HFFc6 (cell line): Measurements from ENCODE around the gene SLC12A8. TPM values are rescaled to one million over a fixed set of nuclear protein-coding genes. Genes with fewer than 3 reads are reported as not detected.

Source experiments
- DNase-seq: peaks from one replicate; pipeline ENCODE4 v3.0.0-alpha.2; 2018
- H3K27ac Mint-ChIP-seq: 2 replicates; pipeline ENCODE4 v1.8.0; 2020; ENCODE audit warnings: mild to moderate bottlenecking, mixed read lengths
- H3K27me3 Mint-ChIP-seq: 2 replicates; pipeline ENCODE4 v1.8.0; 2021; ENCODE audit warnings: mild to moderate bottlenecking, moderate library complexity, mixed read lengths; ENCODE audit not compliant: insufficient read depth
- H3K36me3 Mint-ChIP-seq: 2 replicates; pipeline ENCODE4 v1.8.0; 2021; ENCODE audit warnings: low read depth, mixed read lengths
- H3K4me1 Mint-ChIP-seq: 2 replicates; pipeline ENCODE4 v1.8.0; 2020; ENCODE audit warnings: low read depth, mixed read lengths
- H3K4me3 Mint-ChIP-seq: 2 replicates; pipeline ENCODE4 v1.8.0; 2020; ENCODE audit warnings: mild to moderate bottlenecking, moderate library complexity, mixed read lengths
- H3K9me3 Mint-ChIP-seq: 2 replicates; pipeline ENCODE4 v1.8.0; 2020; ENCODE audit warnings: mild to moderate bottlenecking, mixed read lengths
- total RNA-seq, 6 experiments: library from RNA; stranded (reverse); fragmentation: NEBNext Ultra II Directional; extraction: Animal tissue kit (Norgen Biotek cat#: 25700); gene quantifications; 2 replicates in 1 of 6; 3 replicates in 5 of 6; pipeline ENCODE4 v1.2.3, GENCODE V29; 2021
- TF ChIP-seq, protein P1 (sequence below): fragments of 200-600 bp; sonication (generic); IDR thresholded peaks from 2 replicates; pipeline ENCODE4 v1.5.0; 2021; ENCODE audit warnings: antibody characterized with exemption, mild to moderate bottlenecking

Gene SLC12A8
- total RNA-seq, 6 experiments from 2014 or later: 1.8 to 4.6 (median 3.7) TPM

DNA sequence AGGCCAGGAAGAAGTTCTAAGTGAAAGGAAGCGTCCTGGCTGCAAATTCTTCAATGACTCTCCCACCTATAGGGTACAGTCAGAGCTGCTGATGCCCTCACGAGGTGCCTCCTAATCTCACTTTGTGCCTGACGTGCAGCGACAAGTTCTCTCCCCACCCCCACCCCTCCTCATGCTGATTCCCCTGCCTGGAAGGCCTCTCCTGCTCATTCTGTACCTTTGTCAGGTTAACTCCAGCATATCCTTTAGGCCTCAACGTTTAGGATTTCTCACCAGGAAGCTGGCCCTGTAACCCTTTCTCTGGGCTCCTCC, 25.0 kb downstream of the SLC12A8 start:
- Mint-ChIP-seq H3K4me3 (no peak overlapping the region), H3K27me3 (peaks cover 2% of the 10 kb centered on the region; the same call in 1 of the 2 replicates), H3K4me1 (peaks cover 10% of the 10 kb centered on the region), H3K9me3 (no peaks in the 10 kb centered on the region), H3K36me3 (no peaks in the 10 kb centered on the region), H3K27ac (no peak overlapping the region)
- TF ChIP-seq, protein P1, sequence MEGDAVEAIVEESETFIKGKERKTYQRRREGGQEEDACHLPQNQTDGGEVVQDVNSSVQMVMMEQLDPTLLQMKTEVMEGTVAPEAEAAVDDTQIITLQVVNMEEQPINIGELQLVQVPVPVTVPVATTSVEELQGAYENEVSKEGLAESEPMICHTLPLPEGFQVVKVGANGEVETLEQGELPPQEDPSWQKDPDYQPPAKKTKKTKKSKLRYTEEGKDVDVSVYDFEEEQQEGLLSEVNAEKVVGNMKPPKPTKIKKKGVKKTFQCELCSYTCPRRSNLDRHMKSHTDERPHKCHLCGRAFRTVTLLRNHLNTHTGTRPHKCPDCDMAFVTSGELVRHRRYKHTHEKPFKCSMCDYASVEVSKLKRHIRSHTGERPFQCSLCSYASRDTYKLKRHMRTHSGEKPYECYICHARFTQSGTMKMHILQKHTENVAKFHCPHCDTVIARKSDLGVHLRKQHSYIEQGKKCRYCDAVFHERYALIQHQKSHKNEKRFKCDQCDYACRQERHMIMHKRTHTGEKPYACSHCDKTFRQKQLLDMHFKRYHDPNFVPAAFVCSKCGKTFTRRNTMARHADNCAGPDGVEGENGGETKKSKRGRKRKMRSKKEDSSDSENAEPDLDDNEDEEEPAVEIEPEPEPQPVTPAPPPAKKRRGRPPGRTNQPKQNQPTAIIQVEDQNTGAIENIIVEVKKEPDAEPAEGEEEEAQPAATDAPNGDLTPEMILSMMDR: no peak
- DNase-seq: no peak

DNA sequence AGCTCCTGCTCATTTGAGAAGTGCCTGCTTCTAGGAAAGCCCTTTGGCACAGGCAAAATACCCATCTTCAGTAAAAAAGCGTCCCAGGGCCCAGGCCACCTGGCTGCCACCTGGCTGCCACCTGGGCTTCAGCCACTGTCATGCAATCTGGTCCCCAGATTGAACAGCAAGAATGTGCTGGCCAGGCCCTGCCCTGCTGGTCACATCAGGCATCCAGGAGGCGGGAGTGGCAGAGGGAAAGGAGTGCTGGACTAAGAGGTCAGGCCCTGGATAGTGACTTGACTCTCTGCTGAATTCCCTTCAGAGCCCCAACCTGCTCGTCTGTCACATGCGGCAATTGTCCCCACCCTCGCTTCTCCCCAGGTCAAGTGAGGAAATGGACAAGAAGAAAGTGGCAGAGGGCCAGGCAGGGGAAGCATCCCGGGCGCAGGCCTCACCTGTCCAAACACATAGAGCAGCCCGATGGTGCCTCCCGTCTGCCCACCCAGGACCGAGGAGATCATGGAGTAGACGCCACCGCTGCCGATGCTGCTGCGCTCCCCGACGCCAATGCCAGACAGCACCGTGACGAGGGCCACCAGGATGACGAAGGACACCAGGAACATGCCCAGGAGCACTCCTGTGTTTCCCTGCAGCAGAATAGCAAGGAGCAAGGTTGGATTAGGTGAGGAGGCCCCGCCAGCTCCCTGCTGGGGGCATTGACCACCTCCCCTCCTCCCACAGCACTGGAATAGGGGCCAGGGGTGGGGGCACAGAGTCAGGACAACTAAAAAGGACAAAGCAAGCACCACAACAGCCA, 25.5 kb downstream of the SLC12A8 start:
- Mint-ChIP-seq H3K4me1 (peaks cover 10% of the 10 kb centered on the region), H3K27me3 (peaks cover 2% of the 10 kb centered on the region; the same call in 1 of the 2 replicates), H3K9me3 (no peaks in the 10 kb centered on the region), H3K27ac (no peak overlapping the region), H3K36me3 (no peaks in the 10 kb centered on the region), H3K4me3 (no peak overlapping the region)
- DNase-seq: no peak
- TF ChIP-seq, protein P1: no peak

DNA sequence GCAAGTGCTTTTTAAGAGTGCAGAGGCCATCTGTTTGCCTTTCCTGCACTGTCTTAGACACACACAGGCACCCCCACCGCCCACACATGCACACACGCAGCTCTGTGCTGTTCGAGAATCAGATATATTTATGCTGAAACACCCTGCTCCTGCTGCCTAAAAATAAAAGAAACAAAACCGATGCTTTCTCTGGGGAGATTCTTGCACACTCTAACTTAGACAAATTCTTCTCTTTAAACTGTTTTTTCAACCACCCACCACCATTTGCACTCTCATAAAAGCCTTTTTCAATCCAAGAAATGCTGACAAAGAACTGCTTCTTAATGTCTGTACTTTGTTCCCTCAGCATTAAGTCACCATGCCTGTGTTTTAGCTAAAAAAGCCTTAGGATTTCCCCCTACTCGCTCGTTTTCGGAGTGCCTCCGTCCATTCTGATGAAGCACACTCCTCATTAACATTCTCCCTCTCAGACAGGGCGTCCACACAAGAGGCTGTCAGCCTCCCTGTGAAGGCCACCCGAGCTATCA, 26.2 kb downstream of the SLC12A8 start:
- Mint-ChIP-seq H3K4me3 (no peak overlapping the region), H3K4me1 (peaks cover 10% of the 10 kb centered on the region), H3K27me3 (peaks cover 2% of the 10 kb centered on the region; the same call in 1 of the 2 replicates), H3K36me3 (no peaks in the 10 kb centered on the region), H3K27ac (no peak overlapping the region), H3K9me3 (no peaks in the 10 kb centered on the region)
- TF ChIP-seq, protein P1: no peak
- DNase-seq: no peak

DNA sequence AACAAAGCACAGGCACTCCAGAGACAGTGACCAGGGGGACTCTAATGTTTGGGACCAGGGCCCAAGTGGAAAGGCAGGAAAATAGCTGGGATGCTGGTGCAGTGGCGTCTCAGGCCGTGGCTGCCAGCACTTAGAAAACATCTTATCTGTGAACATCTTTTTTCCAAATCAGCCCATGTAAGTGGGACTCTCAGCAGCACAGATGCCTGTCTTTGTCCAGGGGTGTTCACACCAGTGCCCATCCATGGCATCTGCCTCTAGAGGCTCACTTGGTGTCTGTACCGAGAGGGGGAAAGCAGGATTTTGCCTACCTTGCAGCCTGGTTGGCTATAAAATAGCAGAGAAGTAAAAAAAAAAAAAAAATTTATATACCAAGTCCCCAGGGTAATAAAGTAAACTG, 26.7 kb downstream of the SLC12A8 start:
- Mint-ChIP-seq H3K27ac (no peak overlapping the region), H3K4me3 (no peak overlapping the region), H3K36me3 (no peaks in the 10 kb centered on the region), H3K9me3 (no peaks in the 10 kb centered on the region), H3K27me3 (peaks cover 2% of the 10 kb centered on the region; the same call in 1 of the 2 replicates), H3K4me1 (peaks cover 10% of the 10 kb centered on the region)
- no peak for DNase-seq
- TF ChIP-seq, protein P1: no peak

DNA sequence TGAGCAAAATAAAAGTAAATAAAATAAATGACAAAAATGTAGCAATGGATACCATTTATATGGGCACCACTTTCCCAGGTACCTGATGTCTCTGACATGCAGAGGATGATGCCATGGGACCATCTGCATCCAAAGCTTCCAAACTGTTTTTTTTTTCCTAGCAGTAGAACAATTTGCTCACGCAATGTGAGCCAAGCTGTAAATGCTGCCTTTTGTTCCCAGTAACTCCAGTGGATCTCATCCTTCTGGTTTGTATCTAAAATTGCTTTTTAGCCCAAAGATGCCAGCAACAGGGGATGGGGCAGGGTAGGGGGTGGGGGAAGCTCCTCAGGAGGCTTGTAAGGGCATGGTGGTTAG, 32.7 kb downstream of the SLC12A8 start:
- no peak overlapping the region for H3K27ac Mint-ChIP-seq
- peaks cover 2% of the 10 kb centered on the region; the same call in 1 of the 2 replicates for H3K27me3 Mint-ChIP-seq
- H3K36me3 Mint-ChIP-seq: no peaks in the 10 kb centered on the region
- no peaks in the 10 kb centered on the region for H3K9me3 Mint-ChIP-seq
- no peak for DNase-seq
- H3K4me3 Mint-ChIP-seq: no peak overlapping the region
- peaks cover 5% of the 10 kb centered on the region; the same call in 1 of the 2 replicates for H3K4me1 Mint-ChIP-seq
- TF ChIP-seq, protein P1: no peak
